ENCODE data around the gene ALPG. TPM values are rescaled to one million over a fixed set of nuclear protein-coding genes. Genes with fewer than 3 reads are reported as not detected.

Gene ALPG
- total RNA-seq, 1 experiment from 2014 or later, result 1.2 TPM

DNA sequence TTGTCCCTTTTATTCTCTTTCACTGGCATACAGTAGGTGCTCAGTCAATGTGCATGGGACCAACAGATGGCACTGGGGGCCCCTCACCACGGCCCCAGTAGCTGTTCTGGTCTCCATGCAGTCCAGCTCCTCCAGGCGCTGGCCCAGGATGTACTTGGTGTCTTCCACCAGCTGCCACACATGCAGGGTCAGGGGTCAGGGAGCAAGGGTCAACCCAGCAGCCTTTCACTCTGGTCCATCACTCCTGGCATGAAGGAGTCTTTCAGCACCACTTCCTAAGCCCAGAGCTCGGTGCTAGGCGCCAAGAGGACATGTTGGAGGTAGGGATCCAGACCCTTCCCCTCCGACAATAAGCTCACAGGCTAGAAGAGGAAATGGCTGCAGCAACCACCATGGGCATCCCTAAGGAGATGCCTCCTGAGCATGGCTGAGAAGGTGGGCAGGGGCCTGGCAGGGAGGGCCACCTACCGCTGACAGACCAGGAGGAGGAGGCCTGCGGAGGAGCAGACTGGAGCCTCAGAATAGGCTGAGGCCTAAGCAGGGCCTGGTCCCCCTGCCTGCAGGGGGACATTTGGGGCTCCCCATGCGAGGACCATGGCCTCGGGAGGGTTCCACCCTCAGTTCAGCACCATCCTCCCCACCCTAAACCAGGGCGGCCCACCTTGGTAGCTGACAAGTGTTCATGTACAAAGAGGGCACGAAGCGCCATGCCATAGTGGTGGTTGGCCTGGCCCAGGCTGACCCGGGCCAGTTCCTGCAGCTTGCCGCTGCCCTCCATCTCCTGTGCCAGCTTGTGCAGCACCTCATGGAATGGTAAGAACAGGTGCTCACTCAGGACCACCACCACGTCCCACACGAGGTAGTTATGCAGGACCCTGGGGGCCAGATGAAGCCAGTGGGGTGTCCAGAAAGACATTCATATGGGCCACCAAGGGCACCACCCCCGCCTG, 10.2 kb downstream of the ALPG start (continued):
- TF ChIP-seq ZNF219 (CRISPR knock-in tag; IDR thresholded peaks at IDR 0.05; ENCODE audit: borderline replicate concordance) (no peak), ZNF232 (CRISPR knock-in tag; IDR thresholded peaks at IDR 0.05) (no peak), NFATC4 (CRISPR knock-in tag; IDR thresholded peaks at IDR 0.05) (no peak)
- TF ChIP-seq, protein P1, sequence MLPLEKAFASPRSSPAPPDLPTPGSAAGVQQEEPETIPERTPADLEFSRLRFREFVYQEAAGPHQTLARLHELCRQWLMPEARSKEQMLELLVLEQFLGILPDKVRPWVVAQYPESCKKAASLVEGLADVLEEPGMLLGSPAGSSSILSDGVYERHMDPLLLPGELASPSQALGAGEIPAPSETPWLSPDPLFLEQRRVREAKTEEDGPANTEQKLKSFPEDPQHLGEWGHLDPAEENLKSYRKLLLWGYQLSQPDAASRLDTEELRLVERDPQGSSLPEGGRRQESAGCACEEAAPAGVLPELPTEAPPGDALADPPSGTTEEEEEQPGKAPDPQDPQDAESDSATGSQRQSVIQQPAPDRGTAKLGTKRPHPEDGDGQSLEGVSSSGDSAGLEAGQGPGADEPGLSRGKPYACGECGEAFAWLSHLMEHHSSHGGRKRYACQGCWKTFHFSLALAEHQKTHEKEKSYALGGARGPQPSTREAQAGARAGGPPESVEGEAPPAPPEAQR (CRISPR knock-in tag; IDR thresholded peaks at IDR 0.05), result no peak

DNA sequence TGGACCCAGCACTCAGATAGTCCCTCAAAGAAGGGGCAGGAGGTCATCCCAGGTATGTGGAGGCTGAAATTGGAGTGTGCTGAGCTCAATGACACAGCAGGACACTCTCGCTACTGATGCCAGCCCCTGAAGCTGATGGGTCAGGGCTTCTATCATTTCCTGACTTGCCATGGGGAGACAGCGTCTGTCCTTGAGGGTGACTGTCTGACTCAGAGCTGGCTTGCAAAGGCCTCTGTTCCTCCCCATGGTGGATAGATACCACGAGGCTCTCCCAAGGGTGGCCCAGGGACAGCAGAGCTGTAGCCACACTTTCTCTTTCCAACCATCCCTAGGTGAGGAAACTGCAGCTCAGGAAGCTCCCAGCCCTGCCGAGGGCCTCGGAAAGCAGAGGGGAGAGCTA, 10.8 kb downstream of the ALPG start:
- ATAC-seq (no peak), DNase-seq (ENCODE audit: low spot score) (no peak)
- Mint-ChIP-seq H3K27me3 (ENCODE audit: low read depth) (peaks cover 60% of the 10 kb centered on the region), H3K4me3 (no peak overlapping the region), H3K27ac (no peak overlapping the region), H3K9me3 (peaks cover under 1% of the 10 kb centered on the region), H3K36me3 (peaks cover 10% of the 10 kb centered on the region), H3K4me1 (peaks cover 15% of the 10 kb centered on the region)
- CTCF ChIA-PET, result interaction anchor here (0.9 to 2.4 kb wide), 6 partner anchors 22 to 106 kb away, joined by 3 to 11 read pairs (median 5); no protein-coding TSS in a partner anchor
- POLR2A ChIA-PET, result interaction anchor here (0.5 kb wide), 1 partner anchor 464 kb away, joined by 3 read pairs; no protein-coding TSS in a partner anchor
- TF ChIP-seq, protein P2, sequence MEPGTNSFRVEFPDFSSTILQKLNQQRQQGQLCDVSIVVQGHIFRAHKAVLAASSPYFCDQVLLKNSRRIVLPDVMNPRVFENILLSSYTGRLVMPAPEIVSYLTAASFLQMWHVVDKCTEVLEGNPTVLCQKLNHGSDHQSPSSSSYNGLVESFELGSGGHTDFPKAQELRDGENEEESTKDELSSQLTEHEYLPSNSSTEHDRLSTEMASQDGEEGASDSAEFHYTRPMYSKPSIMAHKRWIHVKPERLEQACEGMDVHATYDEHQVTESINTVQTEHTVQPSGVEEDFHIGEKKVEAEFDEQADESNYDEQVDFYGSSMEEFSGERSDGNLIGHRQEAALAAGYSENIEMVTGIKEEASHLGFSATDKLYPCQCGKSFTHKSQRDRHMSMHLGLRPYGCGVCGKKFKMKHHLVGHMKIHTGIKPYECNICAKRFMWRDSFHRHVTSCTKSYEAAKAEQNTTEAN (CRISPR knock-in tag; IDR thresholded peaks at IDR 0.05), result no peak
- TF ChIP-seq, protein P3, sequence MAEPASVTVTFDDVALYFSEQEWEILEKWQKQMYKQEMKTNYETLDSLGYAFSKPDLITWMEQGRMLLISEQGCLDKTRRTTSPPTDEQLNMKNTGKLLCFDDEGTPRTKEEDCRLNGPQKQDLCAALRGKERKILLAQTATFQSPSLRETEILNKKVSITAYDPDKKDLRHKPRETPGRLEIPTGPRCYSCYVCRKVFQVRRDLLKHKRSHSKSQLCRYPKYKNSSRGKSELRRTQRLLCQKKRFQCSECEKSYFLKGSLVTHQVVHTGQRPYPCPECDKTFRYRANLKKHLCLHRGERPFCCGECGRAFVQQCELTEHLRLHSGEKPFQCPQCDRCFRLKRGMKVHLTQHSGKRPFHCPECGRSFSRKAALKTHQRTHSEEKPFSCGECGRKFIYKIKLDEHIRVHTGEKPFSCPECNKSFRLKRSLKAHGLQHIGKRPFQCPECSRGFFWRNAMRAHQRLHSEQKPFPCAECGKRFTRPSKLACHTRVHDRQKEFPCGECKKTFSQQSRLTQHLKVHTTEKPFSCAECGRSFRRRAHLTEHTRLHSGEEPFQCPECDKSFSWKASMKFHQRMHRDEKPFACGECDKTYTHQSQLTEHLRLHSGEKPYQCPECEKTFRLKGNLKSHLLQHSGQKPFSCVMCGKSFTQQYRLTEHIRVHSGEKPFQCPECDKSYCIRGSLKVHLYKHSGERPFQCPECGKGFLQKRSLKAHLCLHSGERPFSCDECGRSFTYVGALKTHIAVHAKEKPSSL (CRISPR knock-in tag; conservative IDR thresholded peaks at IDR 0.05), result no peak
- TF ChIP-seq, protein P4, sequence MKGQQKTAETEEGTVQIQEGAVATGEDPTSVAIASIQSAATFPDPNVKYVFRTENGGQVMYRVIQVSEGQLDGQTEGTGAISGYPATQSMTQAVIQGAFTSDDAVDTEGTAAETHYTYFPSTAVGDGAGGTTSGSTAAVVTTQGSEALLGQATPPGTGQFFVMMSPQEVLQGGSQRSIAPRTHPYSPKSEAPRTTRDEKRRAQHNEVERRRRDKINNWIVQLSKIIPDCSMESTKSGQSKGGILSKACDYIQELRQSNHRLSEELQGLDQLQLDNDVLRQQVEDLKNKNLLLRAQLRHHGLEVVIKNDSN (CRISPR knock-in tag; IDR thresholded peaks at IDR 0.05), result no peak
- TF ChIP-seq ZNF121 (CRISPR knock-in tag; IDR thresholded peaks at IDR 0.05) (no peak), TCF7 (CRISPR knock-in tag; IDR thresholded peaks at IDR 0.05; ENCODE audit: low read depth) (no peak), TEAD1 (CRISPR knock-in tag; IDR thresholded peaks at IDR 0.05) (no peak), TEAD4 (CRISPR knock-in tag; IDR thresholded peaks at IDR 0.05) (no peak), ZNF263 (CRISPR knock-in tag; IDR thresholded peaks at IDR 0.05; ENCODE audit: low read depth) (no peak), RELA (CRISPR knock-in tag; IDR thresholded peaks at IDR 0.05; ENCODE audit: borderline replicate concordance) (no peak), MYBL2 (CRISPR knock-in tag; IDR thresholded peaks at IDR 0.05) (no peak), OVOL2 (CRISPR knock-in tag; IDR thresholded peaks at IDR 0.05; ENCODE audit: borderline replicate concordance) (no peak), JAZF1 (CRISPR knock-in tag; IDR thresholded peaks at IDR 0.05) (no peak)
- TF ChIP-seq, protein P5, sequence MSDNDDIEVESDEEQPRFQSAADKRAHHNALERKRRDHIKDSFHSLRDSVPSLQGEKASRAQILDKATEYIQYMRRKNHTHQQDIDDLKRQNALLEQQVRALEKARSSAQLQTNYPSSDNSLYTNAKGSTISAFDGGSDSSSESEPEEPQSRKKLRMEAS (CRISPR knock-in tag; IDR thresholded peaks at IDR 0.05), result no peak
- TF ChIP-seq, protein P6, sequence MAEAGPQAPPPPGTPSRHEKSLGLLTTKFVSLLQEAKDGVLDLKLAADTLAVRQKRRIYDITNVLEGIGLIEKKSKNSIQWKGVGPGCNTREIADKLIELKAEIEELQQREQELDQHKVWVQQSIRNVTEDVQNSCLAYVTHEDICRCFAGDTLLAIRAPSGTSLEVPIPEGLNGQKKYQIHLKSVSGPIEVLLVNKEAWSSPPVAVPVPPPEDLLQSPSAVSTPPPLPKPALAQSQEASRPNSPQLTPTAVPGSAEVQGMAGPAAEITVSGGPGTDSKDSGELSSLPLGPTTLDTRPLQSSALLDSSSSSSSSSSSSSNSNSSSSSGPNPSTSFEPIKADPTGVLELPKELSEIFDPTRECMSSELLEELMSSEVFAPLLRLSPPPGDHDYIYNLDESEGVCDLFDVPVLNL (CRISPR knock-in tag; IDR thresholded peaks at IDR 0.05; ENCODE audit: borderline replicate concordance, low read depth), result no peak
- TF ChIP-seq, protein P7, sequence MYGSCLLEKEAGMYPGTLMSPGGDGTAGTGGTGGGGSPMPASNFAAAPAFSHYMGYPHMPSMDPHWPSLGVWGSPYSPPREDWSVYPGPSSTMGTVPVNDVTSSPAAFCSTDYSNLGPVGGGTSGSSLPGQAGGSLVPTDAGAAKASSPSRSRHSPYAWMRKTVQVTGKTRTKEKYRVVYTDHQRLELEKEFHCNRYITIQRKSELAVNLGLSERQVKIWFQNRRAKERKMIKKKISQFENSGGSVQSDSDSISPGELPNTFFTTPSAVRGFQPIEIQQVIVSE (CRISPR knock-in tag; IDR thresholded peaks at IDR 0.05; ENCODE audit: borderline replicate concordance), result no peak
- TF ChIP-seq, protein P8, sequence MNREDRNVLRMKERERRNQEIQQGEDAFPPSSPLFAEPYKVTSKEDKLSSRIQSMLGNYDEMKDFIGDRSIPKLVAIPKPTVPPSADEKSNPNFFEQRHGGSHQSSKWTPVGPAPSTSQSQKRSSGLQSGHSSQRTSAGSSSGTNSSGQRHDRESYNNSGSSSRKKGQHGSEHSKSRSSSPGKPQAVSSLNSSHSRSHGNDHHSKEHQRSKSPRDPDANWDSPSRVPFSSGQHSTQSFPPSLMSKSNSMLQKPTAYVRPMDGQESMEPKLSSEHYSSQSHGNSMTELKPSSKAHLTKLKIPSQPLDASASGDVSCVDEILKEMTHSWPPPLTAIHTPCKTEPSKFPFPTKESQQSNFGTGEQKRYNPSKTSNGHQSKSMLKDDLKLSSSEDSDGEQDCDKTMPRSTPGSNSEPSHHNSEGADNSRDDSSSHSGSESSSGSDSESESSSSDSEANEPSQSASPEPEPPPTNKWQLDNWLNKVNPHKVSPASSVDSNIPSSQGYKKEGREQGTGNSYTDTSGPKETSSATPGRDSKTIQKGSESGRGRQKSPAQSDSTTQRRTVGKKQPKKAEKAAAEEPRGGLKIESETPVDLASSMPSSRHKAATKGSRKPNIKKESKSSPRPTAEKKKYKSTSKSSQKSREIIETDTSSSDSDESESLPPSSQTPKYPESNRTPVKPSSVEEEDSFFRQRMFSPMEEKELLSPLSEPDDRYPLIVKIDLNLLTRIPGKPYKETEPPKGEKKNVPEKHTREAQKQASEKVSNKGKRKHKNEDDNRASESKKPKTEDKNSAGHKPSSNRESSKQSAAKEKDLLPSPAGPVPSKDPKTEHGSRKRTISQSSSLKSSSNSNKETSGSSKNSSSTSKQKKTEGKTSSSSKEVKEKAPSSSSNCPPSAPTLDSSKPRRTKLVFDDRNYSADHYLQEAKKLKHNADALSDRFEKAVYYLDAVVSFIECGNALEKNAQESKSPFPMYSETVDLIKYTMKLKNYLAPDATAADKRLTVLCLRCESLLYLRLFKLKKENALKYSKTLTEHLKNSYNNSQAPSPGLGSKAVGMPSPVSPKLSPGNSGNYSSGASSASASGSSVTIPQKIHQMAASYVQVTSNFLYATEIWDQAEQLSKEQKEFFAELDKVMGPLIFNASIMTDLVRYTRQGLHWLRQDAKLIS (CRISPR knock-in tag; IDR thresholded peaks at IDR 0.05; ENCODE audit: borderline replicate concordance), result no peak
- TF ChIP-seq, protein P9, sequence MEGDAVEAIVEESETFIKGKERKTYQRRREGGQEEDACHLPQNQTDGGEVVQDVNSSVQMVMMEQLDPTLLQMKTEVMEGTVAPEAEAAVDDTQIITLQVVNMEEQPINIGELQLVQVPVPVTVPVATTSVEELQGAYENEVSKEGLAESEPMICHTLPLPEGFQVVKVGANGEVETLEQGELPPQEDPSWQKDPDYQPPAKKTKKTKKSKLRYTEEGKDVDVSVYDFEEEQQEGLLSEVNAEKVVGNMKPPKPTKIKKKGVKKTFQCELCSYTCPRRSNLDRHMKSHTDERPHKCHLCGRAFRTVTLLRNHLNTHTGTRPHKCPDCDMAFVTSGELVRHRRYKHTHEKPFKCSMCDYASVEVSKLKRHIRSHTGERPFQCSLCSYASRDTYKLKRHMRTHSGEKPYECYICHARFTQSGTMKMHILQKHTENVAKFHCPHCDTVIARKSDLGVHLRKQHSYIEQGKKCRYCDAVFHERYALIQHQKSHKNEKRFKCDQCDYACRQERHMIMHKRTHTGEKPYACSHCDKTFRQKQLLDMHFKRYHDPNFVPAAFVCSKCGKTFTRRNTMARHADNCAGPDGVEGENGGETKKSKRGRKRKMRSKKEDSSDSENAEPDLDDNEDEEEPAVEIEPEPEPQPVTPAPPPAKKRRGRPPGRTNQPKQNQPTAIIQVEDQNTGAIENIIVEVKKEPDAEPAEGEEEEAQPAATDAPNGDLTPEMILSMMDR (IDR thresholded peaks at IDR 0.05), result no peak

Measured in WTC11 (cell line).